ENCODE data around the gene IZUMO2.
"Not testable (repeated sequence)": the region's sequence is repeated elsewhere in the genome, so short reads cannot be mapped to it uniquely, and the experiment has no call there.

The IZUMO2 gene

GRCh38 chr19:50134777-50135719 lies 28.0 kb downstream of the IZUMO2 start:
- DNase-seq = not testable (repeated sequence)

GRCh38 chr19:50133518-50134492 lies 29.3 kb downstream of the IZUMO2 start:
- DNase-seq = not testable (repeated sequence)

- DNase-seq = not testable (repeated sequence)
These were observed 59.1 kb downstream of the IZUMO2 start for GRCh38 chr19:50104012-50104411.

GRCh38 chr19:50103405-50103804 lies 59.7 kb downstream of the IZUMO2 start:
- not testable (repeated sequence) for DNase-seq
